Stimulated activated CD8-positive, alpha-beta memory T cell treated with anti-CD3 and anti-CD28 coated beads, Interleukin-12 subunit alpha, Interleukin-12 subunit beta, amount 100 ng/mL, for 24 hours (primary cell): ENCODE results near the gene GFOD1.
"Not testable (repeated sequence)": the region's sequence is repeated elsewhere in the genome, so short reads cannot be mapped to it uniquely, and the experiment has no call there.

Experiments used
- DNase-seq: peaks from one replicate; pipeline ENCODE4 v3.0.0-alpha.2; 2020; ENCODE audit errors: extremely low read depth

Gene GFOD1

DNA sequence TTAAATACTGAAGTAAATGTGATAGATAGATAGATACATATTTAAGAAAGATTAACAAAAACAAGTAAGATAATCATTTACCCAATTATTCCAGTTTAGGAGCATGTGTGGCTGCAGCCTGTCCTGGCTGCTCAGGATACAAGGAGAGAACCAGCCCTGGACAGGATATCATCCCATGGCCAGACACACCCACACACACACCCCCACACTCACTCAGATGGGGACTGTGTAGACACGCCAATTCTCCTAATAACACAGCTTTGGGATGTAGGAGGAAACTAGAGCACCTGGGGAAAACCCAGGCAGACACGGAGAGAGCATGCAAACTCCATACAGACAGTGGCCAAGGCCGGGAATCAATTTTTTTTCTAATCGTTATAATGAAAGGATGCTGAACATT lies 45.6 kb downstream of the GFOD1 start:
- DNase-seq: no peak

DNA sequence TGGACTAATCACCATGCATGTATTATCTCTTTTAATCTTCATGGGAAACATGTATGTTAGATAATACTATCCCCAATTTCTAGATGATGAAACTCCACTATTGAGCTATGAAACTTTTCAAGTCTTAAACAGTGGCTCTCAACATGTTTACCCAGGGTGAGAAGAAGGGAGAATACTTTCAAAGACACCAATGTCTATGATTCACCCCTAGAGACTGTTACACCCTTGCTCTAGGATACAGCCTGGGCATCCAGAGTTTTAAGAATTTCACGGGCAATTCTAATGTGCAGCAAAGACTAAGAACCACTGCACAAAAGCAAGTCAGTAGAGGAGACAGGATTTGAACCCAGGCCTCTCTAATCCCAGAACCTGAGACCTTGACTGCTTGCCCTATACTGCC lies 47.8 kb downstream of the GFOD1 start:
- DNase-seq: no peak

DNA sequence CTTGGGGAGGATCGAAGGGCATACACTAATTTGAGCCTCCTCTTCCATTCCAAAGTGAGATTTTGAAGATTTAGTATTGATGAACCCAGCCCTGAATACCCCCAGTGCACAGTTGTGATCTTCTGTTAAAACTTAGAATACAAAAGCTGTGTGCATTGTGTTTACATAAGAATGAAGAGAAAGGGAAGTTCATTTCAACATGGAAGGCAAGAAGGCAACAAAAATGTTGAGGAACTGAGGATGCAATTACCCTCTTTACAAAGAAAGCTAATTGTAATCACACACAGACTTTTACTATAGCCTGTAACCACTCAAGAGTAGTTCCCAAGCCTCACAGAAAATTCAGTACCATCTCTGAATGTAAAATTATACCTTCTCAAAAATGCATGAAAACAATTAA lies 49.3 kb downstream of the GFOD1 start:
- DNase-seq: no peak

DNA sequence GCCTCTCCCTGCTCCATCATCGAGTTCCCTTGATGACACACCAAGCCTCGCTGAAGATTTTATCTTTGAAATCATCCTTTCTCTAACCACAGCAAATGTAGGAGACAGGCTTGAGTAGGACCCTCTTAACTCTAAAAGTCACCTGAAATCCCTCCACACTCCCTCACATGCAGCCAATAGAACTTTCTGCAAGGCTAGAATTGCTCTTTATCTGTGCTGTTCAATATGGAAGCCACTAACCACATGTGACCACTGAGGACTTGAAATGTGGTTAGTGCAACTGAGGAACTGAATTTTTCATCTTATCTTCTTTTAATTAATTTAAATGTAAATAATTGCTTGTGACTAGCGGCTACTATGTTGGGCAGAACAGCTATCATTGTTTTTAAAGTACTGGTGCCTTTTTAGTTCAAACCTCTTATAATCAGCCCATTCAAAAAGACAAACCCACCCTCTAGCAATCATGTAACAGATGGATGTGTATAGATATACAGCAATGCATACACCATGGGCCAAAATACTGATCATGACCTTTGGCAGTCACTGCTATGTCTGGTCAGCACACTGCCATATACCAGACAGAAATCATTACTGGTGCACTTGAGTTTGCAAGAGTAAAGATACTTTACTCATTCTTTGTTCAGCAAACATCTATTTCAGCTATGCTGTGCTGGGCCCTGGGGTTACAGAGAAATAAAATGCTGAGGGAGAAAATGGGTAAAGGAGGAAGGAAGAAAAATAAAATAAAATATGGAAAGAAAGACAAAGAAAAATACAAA lies 50.0 kb downstream of the GFOD1 start:
- no peak for DNase-seq

DNA sequence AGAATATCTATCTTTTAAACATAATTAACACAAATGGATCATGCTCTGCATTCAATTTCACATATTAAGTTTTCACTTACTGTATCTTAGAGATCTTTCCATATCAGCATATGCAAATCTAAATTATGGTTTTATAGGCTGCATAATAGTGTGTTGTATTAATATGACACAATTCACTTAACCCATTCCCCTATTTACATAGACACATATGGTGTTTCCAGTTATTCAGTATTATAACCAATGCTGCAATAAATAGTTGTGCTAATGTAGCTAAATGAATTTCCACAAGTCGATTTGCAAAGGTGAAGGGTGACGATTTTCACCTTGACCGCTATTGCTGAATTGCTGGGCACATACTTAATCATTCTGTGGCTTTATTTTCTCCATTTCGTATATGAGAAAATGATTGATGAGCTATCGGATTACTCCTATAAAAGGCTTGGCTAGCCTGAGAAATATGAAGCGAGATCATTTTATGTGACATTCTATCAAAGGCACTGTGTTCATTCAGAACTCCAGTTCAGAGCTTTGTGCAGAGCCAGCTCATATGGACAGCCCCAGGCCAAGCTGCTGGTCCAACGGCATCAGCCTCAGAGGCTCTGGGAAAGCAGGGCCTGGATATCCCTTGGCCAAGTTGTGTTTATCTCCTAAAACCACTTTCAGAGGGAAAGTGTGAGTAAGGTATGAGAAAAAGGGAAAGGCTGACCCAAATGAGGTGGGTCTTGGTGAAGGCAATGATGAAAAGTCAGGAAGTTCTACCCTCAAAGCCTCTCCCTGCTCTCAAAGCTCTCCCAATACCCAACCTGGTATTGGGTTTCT lies 50.8 kb downstream of the GFOD1 start:
- no peak for DNase-seq

DNA sequence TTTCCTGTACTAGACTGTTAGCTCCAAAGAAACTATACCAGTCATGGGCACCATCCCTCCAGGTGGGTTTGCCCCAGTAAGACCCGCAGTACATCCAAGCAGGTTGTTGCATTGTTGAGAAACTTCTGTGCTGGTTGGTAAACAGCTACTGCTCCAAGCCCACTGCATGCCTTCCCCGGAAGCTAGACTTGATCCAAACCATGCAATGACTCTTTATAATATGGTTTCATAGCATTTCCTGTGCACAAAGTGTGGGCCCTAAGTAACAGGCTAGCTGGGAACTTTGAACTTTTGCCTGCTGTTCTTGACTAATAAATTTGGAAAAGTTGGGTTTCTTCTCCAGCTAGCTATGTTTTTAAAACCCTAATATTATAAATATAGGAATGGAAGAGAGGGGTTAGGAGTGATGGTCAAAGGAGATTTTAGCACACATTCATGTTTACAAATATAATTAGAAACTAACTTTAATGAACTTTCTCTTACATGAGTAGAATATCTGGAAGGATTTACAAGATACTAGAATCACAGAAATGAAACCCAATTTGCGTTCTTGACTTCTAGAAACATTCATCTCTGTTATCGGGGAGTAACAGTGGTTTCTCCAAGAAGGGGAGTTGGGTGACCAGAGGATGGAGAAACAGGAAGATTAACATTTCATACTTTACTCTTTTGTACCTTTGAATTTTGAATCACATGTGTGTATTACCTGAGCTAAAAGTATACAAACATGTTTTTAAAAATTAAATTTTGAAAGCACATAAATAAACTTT lies 51.7 kb downstream of the GFOD1 start:
- no peak for DNase-seq

DNA sequence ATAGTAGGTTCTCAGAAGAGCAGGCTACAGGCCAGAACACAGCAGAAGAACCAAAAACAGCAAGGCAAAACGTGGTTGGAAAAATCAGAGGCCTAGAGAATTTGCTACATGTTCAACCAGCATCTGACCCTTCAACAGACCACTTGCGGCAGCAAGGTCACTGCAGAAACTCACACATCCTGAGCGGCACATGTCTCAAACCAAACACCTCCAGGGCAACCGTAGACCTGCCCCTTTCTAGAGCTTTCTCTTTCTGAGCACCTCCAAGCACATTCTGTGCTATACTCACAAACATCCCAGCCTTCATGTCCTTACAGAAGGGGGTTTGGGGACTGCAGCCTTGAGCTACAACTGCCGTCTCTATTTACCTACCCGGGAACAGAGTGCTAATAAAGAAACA lies 52.6 kb downstream of the GFOD1 start:
- DNase-seq: no peak

DNA sequence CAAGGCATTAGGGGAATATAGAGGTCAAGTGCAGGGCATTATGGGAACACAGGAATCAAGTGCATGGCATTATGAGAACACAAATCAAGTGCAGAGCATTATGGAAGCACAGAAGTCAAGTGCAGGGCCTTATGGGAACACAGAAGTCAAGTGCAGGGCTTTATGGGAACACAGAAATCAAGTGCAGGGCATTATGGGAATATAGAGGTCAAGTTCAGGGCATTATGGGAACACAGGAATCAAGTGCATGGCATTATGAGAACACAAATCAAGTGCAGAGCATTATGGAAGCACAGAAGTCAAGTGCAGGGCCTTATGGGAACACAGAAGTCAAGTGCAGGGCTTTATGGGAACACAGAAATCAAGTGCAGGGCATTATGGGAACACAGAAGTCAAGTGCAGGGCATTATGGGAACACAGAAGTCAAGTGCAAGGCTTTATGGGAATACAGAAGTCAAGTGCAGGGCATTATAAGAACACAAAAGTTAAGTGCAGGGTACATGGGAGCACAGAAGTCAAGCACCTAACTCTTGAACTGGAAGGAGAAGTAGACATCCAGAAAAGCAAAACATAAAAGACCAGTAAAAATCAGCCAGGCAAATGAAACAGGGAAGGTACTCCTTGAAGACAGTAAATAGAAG lies 53.1 kb downstream of the GFOD1 start:
- not testable (repeated sequence) for DNase-seq

DNA sequence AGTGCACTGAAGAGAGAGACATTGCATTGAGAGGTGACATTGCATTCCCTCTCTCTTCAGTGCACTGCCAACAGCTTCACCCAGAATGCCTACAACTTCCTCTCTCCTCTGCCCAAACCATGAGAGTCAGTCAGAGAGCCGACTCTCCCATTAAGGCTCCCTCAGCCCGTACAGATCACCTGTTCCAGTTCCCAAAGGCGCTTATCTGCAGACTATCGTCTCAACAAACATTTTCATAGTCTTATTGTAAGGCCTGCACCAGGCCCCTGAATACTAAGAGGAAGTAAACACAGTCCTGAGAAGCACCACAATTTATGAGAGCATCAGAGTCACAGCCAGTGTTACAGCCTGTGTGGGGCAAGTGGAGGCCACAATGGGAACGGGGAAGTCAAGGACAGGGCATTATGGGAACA lies 53.7 kb downstream of the GFOD1 start:
- DNase-seq: no peak

DNA sequence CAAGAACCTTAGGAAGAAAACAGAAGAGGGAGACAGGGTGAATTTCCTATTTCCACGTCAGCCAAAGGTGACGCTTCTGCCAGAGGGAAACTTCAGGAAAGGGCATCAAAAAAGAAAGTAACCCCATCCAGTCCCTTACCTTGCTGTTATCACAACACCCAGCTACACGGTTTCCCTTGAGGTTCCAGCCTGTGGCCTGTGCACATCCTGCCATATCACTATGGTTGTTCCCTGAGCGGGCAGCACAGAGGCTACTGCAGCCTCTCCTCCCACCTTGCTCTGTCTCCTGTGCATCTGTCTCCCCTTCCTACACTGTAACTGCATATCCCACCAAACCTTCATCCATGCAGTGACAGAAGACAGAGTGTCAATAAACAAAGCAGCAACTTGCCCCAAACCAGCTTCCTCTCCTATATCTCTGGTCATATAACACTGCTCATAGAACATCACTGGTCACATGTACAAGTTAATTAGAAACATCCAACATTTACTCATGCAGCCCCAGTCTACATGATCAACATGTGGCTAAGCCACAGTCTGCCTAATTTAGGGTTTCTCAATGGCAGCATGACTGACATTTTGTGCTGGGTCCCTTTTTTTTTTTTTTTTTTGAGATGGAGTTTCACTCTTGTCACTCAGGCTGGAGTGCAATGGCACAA lies 54.7 kb downstream of the GFOD1 start:
- DNase-seq: no peak

DNA sequence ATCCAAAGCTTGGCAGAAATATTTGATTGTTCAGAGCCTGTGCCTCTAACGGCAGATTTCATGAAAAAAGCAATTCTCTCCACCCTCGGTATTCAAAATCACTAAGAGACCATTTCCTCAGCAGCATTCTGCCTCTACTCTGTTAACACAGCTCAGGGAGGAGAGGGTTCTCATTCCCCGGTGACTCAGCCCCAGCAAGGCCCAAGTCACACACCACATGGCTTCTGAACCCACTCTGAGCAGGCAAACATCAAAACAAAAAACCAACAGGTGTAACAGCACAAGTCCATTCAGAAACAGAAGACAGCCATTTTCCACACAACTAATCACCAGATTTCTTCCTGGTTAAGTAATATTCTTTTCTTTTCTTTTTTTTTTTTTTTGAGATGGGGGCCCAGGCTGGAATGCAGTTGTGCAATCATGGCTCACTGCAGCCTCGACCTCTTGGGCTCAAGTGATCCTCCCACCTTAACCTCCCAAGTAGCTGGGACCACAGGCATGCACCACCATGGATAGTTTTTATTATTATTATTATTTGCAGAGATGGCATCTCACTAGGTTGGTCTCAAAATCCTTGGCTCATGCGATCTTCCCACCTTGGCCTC lies 55.4 kb downstream of the GFOD1 start:
- DNase-seq: no peak

DNA sequence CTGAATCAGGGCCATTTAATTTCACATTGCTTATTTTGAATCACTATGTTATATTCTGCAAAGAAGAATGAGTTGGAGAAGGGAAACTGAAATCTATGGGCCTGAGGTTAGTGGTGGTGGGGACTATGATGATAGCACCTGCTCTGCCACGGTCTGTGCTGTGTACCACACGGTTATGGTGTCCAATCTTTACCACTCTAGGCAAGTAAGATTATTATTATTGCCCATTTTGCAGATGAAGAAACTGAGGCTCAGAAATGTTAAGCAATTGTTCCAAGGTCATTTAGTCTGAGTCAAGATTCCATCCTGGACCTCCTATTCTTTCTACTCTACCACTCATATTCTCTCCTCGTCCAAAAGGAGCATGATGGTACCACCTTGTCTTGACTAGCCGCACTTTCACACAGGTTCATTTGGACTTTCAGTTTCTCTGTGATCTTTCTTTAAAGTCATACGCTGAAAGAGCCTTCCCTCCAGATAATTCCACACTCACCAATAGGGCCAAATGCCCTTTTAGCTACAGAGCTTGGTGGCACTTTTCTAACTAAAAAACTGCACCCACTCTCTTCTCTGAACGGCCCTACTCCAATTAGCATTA lies 56.2 kb downstream of the GFOD1 start:
- DNase-seq: no peak

DNA sequence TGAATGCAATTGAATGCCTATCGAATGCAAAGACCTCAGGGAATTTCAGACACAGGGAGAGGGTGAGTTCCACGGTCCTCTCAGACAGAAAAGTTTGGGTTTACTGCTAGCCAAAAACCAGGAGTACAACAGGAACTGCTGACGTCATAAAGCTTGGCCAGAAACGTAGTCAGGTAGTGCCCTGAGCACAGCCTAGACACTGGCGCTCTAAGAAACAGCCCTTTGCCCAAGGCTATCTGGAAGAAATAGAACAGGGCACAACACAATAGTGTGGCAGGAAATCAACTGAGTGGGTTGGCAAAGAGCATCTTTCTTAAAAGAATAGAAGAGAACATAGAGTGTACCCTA lies 58.0 kb downstream of the GFOD1 start:
- DNase-seq: no peak

DNA sequence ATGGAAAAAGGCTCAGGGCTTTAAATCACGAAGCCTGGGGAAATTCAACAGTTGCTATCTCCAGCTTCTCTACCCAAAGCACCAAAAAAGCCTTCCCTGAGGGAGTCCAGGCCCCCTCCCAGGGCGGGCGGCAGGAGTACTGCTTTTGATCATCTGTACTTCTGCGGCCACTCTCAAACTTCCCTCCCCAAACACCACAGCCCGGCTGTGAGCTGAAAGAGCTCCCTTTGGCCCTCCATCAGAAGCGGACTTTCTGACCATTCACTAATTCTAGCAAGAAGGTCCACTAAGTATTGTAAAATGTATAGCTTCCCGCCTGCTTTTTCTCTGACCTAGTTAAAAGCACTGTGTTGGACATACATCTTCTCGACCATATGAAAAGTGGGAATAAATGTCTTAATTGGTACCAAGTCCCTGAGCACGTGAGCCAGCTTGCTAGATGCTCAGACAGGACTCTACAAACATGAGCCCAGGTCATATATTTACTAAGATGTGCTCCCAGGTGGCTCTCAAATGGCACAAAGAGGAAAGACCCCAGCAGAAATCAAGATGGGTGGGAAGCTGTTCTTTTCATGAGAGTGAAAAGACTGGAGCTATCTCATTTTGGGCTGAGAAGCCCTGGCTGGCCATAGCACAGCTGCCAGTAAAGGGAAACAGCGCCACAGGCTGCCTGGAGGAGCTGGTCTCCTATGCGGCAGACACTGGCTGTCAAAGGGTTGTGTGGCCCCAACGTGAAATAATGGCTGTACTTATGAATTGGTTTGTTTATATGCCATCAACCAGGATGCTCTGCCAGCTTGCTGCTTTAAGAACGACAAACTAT lies 58.6 kb downstream of the GFOD1 start:
- DNase-seq: no peak

DNA sequence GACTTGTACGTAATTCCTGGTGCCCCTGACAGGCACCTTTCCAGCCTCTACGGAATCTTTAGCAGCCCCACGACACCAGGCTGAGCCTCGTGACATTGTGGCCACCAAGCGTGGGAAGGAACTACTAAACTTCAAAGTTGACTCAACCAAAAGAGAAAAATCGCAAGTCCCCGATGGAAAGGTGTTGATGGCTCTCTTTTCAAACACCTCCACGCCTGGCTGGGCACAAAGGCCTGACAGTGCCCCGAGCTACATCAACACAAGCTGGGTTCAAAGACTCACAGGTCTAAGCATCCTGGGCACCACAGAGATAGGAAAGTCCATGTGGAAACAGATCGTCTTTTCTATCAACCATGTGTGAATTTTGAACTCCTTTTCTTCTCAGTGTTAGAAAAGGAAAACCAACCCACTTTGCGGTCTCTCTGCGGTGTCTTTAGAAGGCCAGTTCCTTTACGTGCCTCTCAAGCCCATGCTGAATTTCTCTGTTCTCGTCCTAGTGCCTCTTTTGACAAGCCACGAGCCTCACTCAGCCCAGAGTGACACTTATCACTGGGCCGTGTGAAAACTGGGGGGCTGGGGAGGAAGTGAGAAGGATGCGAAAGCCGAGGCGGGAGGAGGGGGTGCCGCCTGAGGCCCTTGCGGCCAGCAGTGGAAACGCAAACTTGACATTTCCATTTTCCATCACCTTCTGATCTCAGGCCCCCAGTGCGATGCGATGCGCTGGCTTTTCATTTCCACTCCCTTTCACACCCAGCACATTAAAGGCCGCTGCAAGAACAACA lies 59.4 kb downstream of the GFOD1 start:
- DNase-seq: peak; percentile 61

DNA sequence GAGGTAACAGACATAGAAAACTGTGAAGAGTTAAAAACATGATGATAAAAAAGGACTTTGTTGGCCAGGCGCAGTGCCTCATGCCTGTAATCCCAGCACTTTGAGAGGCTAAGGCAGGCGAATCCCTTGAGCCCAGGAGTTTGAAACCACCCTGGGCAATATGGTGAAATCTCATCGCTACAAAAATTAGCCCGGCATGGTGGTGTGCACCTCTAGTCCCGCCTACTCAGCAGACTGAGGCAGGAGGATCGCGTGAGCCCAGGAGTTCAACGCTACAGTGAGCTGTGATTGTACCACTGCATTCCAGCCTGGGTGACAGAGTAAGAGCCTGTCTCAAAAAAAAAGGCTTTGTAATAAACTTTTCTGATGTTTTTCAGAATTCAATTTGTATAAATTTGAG lies 60.1 kb downstream of the GFOD1 start:
- no peak for DNase-seq

DNA sequence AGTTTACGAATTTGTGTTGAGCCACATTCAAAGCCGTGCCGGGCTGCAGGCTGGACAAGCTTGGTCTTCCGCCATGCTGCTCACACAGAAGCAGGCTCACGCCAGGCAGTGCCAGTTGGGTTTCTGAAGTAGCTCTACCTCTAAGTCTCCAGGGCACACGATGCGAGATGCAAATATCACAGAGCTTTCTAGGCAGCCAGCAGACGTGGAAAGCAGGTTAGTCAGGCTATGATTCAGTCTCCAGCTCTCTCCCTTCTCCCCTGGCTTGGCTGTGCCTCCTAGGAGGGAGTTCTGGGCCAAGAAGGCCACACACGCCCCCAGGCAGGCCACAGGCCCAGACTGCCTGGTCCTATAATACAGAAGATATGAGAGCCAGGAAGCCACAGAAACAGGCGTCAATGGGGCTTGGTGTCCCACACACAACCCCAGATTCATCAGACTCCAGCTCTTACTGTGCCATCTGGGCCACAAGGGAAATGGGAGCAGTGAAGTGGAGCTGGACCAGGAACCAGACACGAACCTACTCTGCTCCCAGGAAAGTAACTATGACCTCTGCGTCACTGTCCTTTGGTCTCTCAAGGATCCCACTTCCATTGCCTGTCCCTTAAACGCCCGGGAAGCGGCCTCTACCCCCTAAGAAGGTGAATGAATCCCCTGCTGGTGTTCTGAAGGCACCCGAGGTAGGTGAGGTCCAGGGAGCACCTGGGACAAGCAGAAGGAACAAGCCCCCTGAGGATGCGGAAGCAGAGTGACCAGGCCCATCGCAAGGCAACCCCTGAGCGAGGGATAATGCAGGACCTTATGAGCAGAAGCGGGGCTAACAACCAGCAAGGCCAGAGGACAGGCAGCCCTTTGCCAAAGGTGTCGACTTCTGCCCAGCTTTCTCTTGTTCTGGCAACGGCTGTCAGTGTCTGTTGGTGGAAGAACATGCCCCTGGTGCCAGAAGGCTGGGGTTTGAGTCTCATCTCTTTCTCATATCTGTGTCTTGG lies 61.2 kb downstream of the GFOD1 start:
- DNase-seq: no peak
